NCI-H446 treated with DMSO at 0.1 percent for 48 hours (cell line): Measurements from ENCODE around the gene C10orf71.

Experiments used
- DNase-seq: peaks from one replicate; lab custom pipeline; 2025; lab: John Stamatoyannopoulos, UW

C10orf71 gene

GRCh38 chr10:49360271-49361177, 61.6 kb downstream of the C10orf71 start:
- peak; percentile 18 for DNase-seq

DNA sequence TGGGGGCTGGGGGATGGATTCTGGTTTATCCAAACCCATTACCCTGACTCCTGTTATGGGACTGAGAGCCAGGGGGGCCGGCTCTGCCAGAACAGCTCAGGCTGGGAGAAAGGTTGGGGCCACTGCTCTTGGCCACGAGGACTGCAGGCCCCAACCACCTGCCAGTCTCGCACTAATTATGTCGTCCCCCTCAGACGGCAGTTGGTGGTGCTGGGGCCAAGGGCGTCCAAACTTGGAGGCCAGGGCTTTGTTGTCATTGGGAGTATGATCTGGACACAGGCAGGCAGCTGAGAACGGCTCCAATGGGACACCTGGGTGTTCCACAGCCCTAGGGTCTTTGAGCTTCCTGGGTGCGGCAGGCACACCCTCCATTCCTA, 62.2 kb downstream of the C10orf71 start:
- no peak for DNase-seq

GRCh38 chr10:49361735-49362568, 63.0 kb downstream of the C10orf71 start:
- DNase-seq = no peak

DNA sequence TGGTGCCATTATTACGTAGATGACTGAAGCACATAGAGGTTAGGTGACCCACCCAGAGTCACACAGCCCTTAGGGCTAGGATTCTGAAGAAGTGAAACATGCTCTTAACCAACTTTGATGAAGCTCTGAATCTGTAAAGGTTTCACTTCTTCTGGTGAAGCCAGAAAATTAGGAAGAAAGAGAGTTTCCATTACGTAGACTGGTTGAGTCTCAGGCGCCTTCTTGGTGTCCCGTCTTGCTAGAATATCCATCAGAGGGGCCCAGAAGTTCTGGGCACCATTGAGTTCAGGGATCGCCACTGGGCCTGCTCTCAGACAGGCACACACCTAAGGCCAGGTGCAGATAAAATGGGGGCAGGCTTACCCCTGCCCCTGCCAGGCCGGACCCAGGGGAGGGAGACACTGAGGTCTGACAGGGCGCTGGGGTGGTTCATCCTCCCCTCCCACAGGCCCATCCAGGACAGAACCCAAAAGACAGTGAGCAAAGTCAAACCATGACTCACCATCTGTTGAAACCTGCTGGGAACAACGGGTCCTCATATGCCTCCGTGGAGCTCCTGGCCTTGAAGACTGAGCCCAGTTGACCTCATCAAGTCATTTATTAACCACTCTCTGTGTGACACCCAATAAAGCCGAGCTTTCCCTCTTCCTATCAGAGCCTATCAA, 63.8 kb downstream of the C10orf71 start:
- DNase-seq = no peak

GRCh38 chr10:49363309-49364031, 64.5 kb downstream of the C10orf71 start:
- no peak for DNase-seq

DNA sequence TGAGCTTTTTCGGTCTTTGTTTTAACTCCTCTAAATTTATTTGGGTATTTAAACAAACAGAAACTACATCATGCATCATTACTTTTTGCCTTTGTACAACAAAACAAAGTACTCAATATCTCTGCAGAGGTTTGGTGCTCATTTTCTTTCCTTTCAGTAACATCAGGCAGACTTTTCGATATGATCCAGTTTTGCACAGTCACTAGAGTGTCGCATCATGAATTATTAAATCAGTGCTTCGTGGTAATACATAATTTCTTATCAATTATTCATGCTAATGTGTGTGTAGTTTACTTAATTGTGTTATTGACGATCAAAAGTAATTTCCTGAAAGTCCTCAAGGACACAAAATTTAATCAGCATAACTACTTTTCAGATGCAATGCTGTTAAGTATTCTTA, 65.1 kb downstream of the C10orf71 start:
- no peak for DNase-seq

DNA sequence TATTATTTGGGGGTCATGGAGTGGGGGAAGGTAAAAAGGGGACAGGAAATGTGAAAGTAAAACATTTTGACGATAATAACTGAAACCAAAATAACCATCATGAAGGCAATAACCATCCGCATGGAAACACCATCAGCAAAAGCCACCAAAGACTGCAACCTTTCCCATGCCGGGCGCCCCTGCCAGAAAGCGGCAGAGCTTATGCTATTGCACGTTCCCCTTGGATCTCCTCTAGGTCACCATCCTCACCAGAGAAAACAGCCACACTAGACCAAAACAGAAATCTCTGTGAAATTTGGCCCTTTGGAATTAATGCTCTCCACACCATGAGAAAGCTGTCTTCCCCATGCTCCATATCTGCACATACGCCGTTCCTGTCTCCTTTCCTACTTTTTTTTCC, 65.8 kb downstream of the C10orf71 start:
- DNase-seq = no peak

- DNase-seq = no peak
These were observed 66.3 kb downstream of the C10orf71 start for GRCh38 chr10:49365275-49365674.

DNA sequence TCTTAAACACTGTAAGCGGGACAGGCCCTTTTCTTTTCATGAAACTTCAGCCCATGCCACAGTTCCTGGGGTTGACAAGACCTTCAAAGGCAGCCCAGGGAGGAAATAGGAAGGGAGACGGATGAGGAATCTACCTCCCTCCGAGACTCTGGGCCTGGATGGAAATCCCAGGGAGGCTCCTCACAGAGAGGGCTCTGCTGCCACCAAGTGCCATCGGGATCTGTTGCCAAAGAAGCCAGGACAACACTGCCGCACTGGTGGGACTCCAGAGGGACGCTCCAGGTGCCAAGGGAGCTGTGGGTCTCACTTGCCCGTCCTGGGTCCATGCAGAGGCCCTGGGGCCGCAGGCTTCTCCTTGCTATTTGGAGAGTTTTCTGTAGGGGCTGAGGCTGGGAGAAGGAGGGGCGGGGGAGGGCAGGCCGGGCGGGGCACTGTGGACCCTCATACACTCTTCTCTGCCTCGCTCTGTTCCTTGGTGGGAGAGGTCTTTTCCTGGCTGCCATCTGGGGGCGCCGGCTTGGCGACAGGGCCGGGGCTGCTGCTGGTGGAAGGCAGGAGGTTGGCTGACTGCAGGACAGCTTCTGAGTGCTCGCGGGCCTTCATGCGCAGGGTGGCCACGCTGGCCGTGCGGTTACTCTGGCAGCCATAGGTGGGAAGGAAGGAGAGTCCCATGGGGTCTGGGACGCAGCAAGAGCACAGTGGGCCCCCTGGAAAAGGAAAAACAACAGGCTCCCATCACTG, 66.9 kb downstream of the C10orf71 start:
- DNase-seq = no peak

GRCh38 chr10:49366460-49366859, 67.5 kb downstream of the C10orf71 start:
- no peak for DNase-seq

- no peak for DNase-seq
These were observed 68.6 kb downstream of the C10orf71 start for GRCh38 chr10:49367600-49367999.

- DNase-seq = no peak
These were observed 69.3 kb downstream of the C10orf71 start for GRCh38 chr10:49368256-49368655.

DNA sequence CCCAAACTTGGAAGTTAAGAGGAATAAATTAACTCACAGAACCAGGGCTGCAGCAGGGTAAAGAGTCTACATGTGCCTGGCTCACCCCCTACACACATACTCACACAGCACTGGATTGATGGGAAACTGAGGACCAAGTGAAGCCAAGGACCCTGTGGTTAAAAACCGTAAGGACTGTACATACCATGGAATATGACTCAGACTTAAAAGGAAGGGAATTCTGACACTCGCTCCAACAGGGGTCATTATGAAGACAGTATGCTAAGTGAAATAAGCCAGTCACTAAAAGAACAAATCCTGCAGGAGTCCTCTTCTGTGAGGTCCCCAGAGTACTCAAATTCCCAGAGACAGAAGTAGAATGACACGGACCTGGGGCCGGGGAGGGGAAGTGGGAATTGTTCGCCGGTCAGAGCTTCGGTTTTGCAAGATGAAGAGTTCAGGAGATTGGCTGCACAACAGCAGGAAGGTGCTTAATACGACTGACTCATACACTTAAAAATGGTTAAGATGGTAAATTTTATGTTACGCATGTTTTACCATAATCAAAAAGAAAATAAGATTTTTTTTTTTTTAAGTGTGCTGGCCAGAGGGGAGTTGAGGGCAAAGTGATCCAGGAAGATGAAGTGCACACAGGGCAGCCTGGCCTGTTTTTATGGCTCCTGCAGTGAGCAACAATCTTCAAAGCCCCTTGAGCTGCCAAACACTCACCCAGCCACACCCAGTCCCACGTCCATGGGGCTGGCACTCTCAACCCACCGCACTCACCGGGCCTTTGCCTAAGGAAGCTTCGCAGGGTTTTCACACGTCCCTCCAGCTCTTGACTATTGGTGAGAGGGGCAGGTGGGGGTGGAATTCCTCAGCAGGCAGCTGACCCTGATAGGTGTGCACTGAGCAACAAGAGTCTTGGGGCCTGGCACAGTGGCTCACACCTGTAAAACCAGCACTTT, 70.5 kb downstream of the C10orf71 start:
- no peak for DNase-seq

DNA sequence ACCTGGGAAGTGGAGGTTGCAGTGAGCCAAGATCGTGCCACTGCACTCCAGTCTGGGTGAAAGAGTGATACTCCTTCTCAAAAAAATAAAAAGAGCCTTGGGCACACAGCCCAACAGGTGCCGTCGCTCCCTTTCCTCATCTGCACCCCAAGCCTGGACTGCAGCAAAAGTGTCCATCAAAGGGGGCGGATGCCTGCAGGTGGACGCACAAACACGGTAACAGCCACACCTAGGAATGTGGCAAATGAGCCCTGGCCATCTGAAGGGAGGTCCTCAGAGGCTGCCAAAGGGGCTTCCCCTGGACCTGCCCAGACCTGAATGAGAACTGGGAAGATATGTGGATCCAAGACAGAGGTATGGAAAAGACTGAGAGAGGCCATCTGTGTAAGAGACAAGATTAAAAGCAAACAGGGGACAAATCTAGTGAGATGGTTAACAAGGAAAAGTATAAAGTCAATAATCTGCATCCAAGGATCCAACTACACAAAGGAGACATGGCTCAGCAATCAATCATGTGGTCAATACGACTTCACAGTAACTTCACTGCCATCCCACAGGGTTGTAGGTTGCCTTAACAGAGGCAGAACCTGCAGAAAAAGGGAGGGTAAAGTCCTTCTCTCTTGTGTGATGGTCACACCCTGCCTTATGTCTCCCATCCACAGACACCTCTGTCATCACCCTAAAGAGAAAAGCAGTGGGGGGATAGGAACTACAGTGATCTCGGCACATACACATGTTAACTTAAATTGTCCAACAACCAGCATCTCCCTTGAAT, 71.5 kb downstream of the C10orf71 start:
- no peak for DNase-seq

GRCh38 chr10:49371967-49372366, 73.0 kb downstream of the C10orf71 start:
- no peak for DNase-seq

- no peak for DNase-seq
These were observed 74.4 kb downstream of the C10orf71 start for GRCh38 chr10:49373361-49373760.

DNA sequence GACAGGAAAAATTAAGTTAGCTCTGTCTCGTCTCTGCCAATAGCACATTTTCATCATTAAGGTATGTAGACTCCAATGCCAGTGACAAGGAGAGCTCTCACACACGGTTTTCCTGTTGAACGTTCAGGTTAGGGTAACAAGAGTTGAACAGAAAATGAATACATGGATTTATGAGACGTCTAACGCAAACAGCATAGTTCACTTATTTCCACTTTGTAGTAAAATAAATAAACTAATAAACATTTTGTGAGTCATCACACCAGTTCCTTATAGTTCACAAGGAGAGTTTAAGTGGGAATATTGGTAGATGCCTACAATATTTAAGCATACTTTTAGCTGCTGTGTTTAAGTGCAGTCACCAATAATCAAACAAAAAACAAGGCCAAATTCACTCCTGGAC, 75.8 kb downstream of the C10orf71 start:
- DNase-seq = no peak

DNA sequence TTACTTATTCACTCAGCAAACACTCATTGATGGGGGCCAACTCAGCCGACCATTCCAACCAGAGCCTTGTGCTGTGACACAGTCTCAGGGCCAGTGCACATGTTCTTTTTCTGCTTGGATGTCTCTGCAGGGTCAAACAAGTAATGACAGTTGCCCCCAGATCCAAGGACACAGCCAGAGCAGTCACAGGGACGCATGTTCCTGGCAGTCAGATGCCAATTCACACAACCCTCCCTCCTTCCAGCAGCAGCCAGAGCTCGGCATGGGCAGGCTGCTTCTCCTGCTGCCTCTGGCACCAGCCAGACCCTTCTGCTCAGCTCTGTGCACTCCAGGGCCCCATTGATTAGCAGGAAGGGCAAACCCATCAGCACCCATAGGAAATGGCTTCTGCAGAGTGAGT, 76.6 kb downstream of the C10orf71 start:
- no peak for DNase-seq
